HepG2 (cell line): ENCODE results near the gene ASB5. TPM values are rescaled to one million over a fixed set of nuclear protein-coding genes. Genes with fewer than 3 reads are reported as not detected.

Source experiments
- ELF3 ChIP-seq: IDR thresholded peaks from 2 replicates; pipeline ENCODE4 v1.6.1; 2016; ENCODE audit warnings: missing genetic modification reagents, missing compliant biosample characterization
- FOXA1 ChIP-seq, 2 experiments: fragments of 450-650 bp in 1 of 2; sonication (generic) in 1 of 2; formaldehyde crosslinking in 1 of 2; IDR thresholded peaks; 2 replicates each; pipeline versions ENCODE4 v1.4.0 to v1.6.1; 2016 to 2020; ENCODE audit warnings: missing genetic modification reagents in 1 of 2
- MAFG ChIP-seq: sonication (generic); formaldehyde crosslinking; IDR thresholded peaks from 2 replicates; pipeline ENCODE4 v1.5.1; 2020; ENCODE audit warnings: mild to moderate bottlenecking, missing genetic modification reagents
- MYNN ChIP-seq: sonication (generic); formaldehyde crosslinking; IDR thresholded peaks from 2 replicates; pipeline ENCODE4 v1.4.0; 2020; ENCODE audit warnings: mild to moderate bottlenecking, low read depth, missing genetic modification reagents
- POLR2G ChIP-seq: fragments of 200-400 bp; formaldehyde crosslinking; IDR thresholded peaks from 2 replicates; pipeline ENCODE4 v1.6.1; 2018; ENCODE audit warnings: mild to moderate bottlenecking, low read depth, low read length, moderate library complexity
- TAF1 ChIP-seq: sonication (generic); formaldehyde crosslinking; IDR thresholded peaks from 2 replicates; pipeline ENCODE4 v1.4.0; 2020; ENCODE audit warnings: missing genetic modification reagents
- TGIF2 ChIP-seq: IDR thresholded peaks from 2 replicates; pipeline ENCODE4 v1.6.1; 2016; ENCODE audit warnings: control low read depth, missing compliant biosample characterization
- THYN1 ChIP-seq: sonication (generic); formaldehyde crosslinking; IDR thresholded peaks from 2 replicates; pipeline ENCODE4 v1.8.1; 2023; ENCODE audit warnings: low read depth, mild to moderate bottlenecking, moderate library complexity, missing genetic modification reagents, borderline replicate concordance
- ZC3H4 ChIP-seq: sonication (generic); formaldehyde crosslinking; IDR thresholded peaks from 2 replicates; pipeline ENCODE4 v1.4.0; 2020; ENCODE audit warnings: missing genetic modification reagents, borderline replicate concordance
- ZKSCAN1 ChIP-seq: fragments of 150-350 bp; IDR thresholded peaks from 2 replicates; pipeline ENCODE4 v1.6.1; 2014; ENCODE audit warnings: low read length
- ZMYM4 ChIP-seq: sonication (generic); formaldehyde crosslinking; IDR thresholded peaks from 2 replicates; pipeline ENCODE4 v1.8.1; 2023; ENCODE audit warnings: mild to moderate bottlenecking, missing genetic modification reagents
- ZNF30 ChIP-seq: sonication (generic); formaldehyde crosslinking; IDR thresholded peaks from 2 replicates; pipeline ENCODE4 v1.5.0; 2020; ENCODE audit warnings: mild to moderate bottlenecking, missing genetic modification reagents
- ZNF382 ChIP-seq: sonication (generic); formaldehyde crosslinking; IDR thresholded peaks from 2 replicates; pipeline ENCODE4 v1.5.0; 2020; ENCODE audit warnings: missing genetic modification reagents, mild to moderate bottlenecking, borderline replicate concordance
- ZNF564 ChIP-seq: sonication (generic); formaldehyde crosslinking; IDR thresholded peaks from 2 replicates; pipeline ENCODE4 v1.8.1; 2023; ENCODE audit warnings: mild to moderate bottlenecking, missing genetic modification reagents
- ZNF616 ChIP-seq: sonication (generic); formaldehyde crosslinking; IDR thresholded peaks from 2 replicates; pipeline ENCODE4 v1.5.0; 2020; ENCODE audit warnings: low read depth, mild to moderate bottlenecking, missing genetic modification reagents
- ZNF674 ChIP-seq: sonication (generic); formaldehyde crosslinking; IDR thresholded peaks from 2 replicates; pipeline ENCODE4 v1.5.0; 2020; ENCODE audit warnings: low read depth, mild to moderate bottlenecking, missing genetic modification reagents
- ZNF850 ChIP-seq: sonication (generic); formaldehyde crosslinking; conservative IDR thresholded peaks from 2 replicates; pipeline ENCODE4 v1.9.0; 2021; ENCODE audit warnings: mild to moderate bottlenecking, missing genetic modification reagents
- ZNF891 ChIP-seq: sonication (generic); formaldehyde crosslinking; IDR thresholded peaks from 2 replicates; pipeline ENCODE4 v1.5.0; 2020; ENCODE audit warnings: mild to moderate bottlenecking, missing genetic modification reagents
- polyA plus RNA-seq, 8 experiments: library from polyadenylated mRNA; depleted of rRNA in 3 of 8; stranded (reverse) in 7 of 8; unstranded in 1 of 8; fragments of >200 nt; fragmentation: Illumina TruSeq in 4 of 8; extraction: Trizol in 4 of 8; gene quantifications; 2 replicates each; pipeline versions ENCODE4 v1.2.1 to v1.2.3, GENCODE V29; 2011 to 2016; ENCODE audit warnings: low read depth in 4 of 8, missing spikeins in 1 of 8, mixed read lengths in 1 of 8; ENCODE audit not compliant: insufficient read depth in 1 of 8
- total RNA-seq, 5 experiments: library from RNA; depleted of rRNA; stranded (reverse); fragments of >200 nt; fragmentation: Illumina TruSeq; extraction: Trizol; gene quantifications; 2 replicates each; pipeline ENCODE4 v1.2.3, GENCODE V29; 2016; ENCODE audit warnings: low read depth in 1 of 5
- TF ChIP-seq, protein P1 (sequence below): sonication (generic); formaldehyde crosslinking; IDR thresholded peaks from 2 replicates; pipeline ENCODE4 v1.5.0; 2020; ENCODE audit warnings: missing genetic modification reagents
- TF ChIP-seq, protein P2 (sequence below): sonication (generic); formaldehyde crosslinking; IDR thresholded peaks from 2 replicates; pipeline ENCODE4 v1.8.0; 2023; ENCODE audit warnings: mild to moderate bottlenecking, missing genetic modification reagents
- TF ChIP-seq, protein P3 (sequence below): sonication (generic); formaldehyde crosslinking; IDR thresholded peaks from 2 replicates; pipeline ENCODE4 v1.5.0; 2020; ENCODE audit warnings: mild to moderate bottlenecking, low read depth, missing genetic modification reagents, borderline replicate concordance
- TF ChIP-seq, protein P4 (sequence below): sonication (generic); formaldehyde crosslinking; IDR thresholded peaks from 2 replicates; pipeline ENCODE4 v1.8.0; 2022; ENCODE audit warnings: missing genetic modification reagents, mild to moderate bottlenecking, moderate library complexity, borderline replicate concordance

Gene ASB5
- total and polyA plus RNA-seq, 2 of the 13 experiments (the other 11 are each of a cell fraction or from before 2014, with no cell fraction given) = not detected

DNA sequence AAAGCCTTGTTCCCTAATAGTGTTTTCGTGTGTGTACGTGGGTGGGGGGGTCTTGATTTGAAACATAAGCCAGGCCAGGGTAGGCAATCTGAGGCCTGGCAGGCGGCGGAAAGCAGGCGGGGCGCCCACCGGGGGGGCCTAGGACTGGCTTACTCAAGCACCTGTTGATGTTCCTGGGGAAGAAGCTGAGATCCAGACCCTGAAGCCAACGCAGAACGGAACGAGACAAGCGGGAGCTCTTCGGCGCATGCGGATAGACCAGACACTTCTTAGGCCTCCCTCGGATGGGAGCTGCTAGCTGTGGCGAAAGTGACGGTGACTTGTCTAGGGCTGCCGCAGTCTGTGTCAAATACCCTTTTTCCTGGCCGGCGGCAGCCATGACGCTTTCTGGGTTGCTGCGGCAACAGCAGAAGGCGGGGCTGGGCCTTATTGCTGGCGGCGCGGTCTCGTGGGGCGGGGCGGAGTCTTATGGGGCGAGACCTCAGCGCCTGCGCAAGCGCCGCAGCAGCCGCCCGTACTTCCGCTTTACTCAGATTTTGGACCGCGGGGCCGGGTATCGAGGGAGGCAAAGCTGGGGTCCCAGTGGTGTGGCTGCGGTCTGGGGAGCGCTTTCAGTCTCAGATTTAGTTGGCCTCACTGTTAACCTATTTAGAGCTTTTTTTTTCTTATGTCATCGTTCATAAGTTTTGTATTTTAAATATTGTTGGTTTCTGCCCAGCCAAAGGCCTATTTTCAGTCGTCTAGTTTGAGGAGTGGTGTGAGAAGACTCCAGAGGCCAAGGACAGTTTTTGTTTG lies 73.6 kb downstream of the ASB5 start, which contains the start of gene SPATA4 (continued):
- TF ChIP-seq, protein P1, sequence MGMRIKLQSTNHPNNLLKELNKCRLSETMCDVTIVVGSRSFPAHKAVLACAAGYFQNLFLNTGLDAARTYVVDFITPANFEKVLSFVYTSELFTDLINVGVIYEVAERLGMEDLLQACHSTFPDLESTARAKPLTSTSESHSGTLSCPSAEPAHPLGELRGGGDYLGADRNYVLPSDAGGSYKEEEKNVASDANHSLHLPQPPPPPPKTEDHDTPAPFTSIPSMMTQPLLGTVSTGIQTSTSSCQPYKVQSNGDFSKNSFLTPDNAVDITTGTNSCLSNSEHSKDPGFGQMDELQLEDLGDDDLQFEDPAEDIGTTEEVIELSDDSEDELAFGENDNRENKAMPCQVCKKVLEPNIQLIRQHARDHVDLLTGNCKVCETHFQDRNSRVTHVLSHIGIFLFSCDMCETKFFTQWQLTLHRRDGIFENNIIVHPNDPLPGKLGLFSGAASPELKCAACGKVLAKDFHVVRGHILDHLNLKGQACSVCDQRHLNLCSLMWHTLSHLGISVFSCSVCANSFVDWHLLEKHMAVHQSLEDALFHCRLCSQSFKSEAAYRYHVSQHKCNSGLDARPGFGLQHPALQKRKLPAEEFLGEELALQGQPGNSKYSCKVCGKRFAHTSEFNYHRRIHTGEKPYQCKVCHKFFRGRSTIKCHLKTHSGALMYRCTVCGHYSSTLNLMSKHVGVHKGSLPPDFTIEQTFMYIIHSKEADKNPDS (CRISPR knock-in tag) = 0 out of 2 replicates have a peak, but pooled peaks have one; percentile 53
- TF ChIP-seq POLR2G = peak; percentile 62
- no peak for TF ChIP-seq ZNF564 (CRISPR knock-in tag)
- TF ChIP-seq, protein P2, sequence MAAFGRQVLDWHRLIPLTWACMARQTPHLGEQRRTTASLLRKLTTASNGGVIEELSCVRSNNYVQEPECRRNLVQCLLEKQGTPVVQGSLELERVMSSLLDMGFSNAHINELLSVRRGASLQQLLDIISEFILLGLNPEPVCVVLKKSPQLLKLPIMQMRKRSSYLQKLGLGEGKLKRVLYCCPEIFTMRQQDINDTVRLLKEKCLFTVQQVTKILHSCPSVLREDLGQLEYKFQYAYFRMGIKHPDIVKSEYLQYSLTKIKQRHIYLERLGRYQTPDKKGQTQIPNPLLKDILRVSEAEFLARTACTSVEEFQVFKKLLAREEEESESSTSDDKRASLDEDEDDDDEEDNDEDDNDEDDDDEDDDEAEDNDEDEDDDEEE (CRISPR knock-in tag) = no peak
- TF ChIP-seq, protein P3, sequence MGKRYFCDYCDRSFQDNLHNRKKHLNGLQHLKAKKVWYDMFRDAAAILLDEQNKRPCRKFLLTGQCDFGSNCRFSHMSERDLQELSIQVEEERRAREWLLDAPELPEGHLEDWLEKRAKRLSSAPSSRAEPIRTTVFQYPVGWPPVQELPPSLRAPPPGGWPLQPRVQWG (CRISPR knock-in tag) = no peak
- no peak for TF ChIP-seq ZNF382
- TF ChIP-seq ZC3H4 (CRISPR knock-in tag) = no peak
- TF ChIP-seq ZKSCAN1 = no peak
- TF ChIP-seq TGIF2 (CRISPR knock-in tag) = 0 out of 2 replicates have a peak, but pooled peaks have one; percentile 44
- peak; percentile 48; the same call in 1 of the 2 replicates for TF ChIP-seq TAF1 (CRISPR knock-in tag)
- TF ChIP-seq ZNF616 = no peak
- no peak for TF ChIP-seq ZNF850
- no peak for TF ChIP-seq THYN1 (CRISPR knock-in tag)
- no peak for TF ChIP-seq ZNF674 (CRISPR knock-in tag)
- TF ChIP-seq, protein P4, sequence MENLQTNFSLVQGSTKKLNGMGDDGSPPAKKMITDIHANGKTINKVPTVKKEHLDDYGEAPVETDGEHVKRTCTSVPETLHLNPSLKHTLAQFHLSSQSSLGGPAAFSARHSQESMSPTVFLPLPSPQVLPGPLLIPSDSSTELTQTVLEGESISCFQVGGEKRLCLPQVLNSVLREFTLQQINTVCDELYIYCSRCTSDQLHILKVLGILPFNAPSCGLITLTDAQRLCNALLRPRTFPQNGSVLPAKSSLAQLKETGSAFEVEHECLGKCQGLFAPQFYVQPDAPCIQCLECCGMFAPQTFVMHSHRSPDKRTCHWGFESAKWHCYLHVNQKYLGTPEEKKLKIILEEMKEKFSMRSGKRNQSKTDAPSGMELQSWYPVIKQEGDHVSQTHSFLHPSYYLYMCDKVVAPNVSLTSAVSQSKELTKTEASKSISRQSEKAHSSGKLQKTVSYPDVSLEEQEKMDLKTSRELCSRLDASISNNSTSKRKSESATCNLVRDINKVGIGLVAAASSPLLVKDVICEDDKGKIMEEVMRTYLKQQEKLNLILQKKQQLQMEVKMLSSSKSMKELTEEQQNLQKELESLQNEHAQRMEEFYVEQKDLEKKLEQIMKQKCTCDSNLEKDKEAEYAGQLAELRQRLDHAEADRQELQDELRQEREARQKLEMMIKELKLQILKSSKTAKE (CRISPR knock-in tag) = no peak
- no peak for TF ChIP-seq FOXA1 (IDR thresholded peaks at IDR 0.05)
- TF ChIP-seq FOXA1 (CRISPR knock-in tag; IDR thresholded peaks at IDR 0.05) = no peak
- no peak for TF ChIP-seq ZNF891 (CRISPR knock-in tag)
- peak; percentile 92 for TF ChIP-seq ZMYM4 (CRISPR knock-in tag)
- TF ChIP-seq ELF3 (CRISPR knock-in tag) = peak; percentile 66
- no peak for TF ChIP-seq MAFG (CRISPR knock-in tag)
- TF ChIP-seq ZNF30 = 0 out of 2 replicates have a peak, but pooled peaks have one; percentile 50
- TF ChIP-seq MYNN (CRISPR knock-in tag) = no peak
